Cardiac muscle cell (in vitro differentiated cells and primary cell): ENCODE measurements around the gene SLC30A4. TPM values are rescaled to one million over a fixed set of nuclear protein-coding genes. Genes with fewer than 3 reads are reported as not detected.

ENCODE experiments used
- DNase-seq, 2 donors: peaks; one replicate each; pipeline versions ENCODE4 v3.0.0 to v3.0.0-alpha.2; 2010 to 2017; ENCODE audit warnings: low read depth in 1 of 2, low spot score in 1 of 2
- H3K27ac ChIP-seq: fragments of 200-600 bp; sonication (generic); 2 replicates; pipeline ENCODE4 v1.5.1; 2016
- H3K27me3 ChIP-seq: fragments of 200-600 bp; sonication (generic); 2 replicates; pipeline ENCODE4 v1.6.0; 2016; ENCODE audit warnings: control low read depth
- H3K36me3 ChIP-seq: fragments of 200-600 bp; sonication (generic); 2 replicates; pipeline ENCODE4 v1.5.1; 2016; ENCODE audit warnings: control low read depth
- H3K4me1 ChIP-seq: fragments of 200-600 bp; sonication (generic); 2 replicates; pipeline ENCODE4 v1.8.1; 2017; ENCODE audit warnings: low read depth, mild to moderate bottlenecking, mixed run types
- H3K4me3 ChIP-seq: fragments of 200-600 bp; sonication (generic); 2 replicates; pipeline ENCODE4 v1.5.1; 2016; ENCODE audit warnings: mild to moderate bottlenecking
- H3K9me3 ChIP-seq: fragments of 200-600 bp; sonication (generic); 2 replicates; pipeline ENCODE4 v1.5.1; 2017; ENCODE audit warnings: low read depth, mild to moderate bottlenecking, control low read depth
- CTCF ChIP-seq: IDR thresholded peaks from 2 replicates; pipeline ENCODE4 v1.5.1; 2012; ENCODE audit warnings: low read depth, mild to moderate bottlenecking, low read length
- polyA plus RNA-seq: library from polyadenylated mRNA; unstranded; fragments of >200 nt; fragmentation: Nextera tagmentation; extraction: Ambion mirVana; gene quantifications from 2 replicates; pipeline ENCODE4 v1.2.1, GENCODE V29; 2016
- total RNA-seq: library from RNA; depleted of rRNA; stranded (reverse); fragments of >200 nt; gene quantifications from 2 replicates; pipeline ENCODE4 v1.2.3, GENCODE V29; 2016

The SLC30A4 gene
- total and polyA plus RNA-seq, 2 experiments from 2014 or later: 1.4 to 3.1 TPM

- no peaks in the 10 kb centered on the region for H3K9me3 ChIP-seq
- no peak overlapping the region for H3K27ac ChIP-seq
- H3K4me3 ChIP-seq: no peak overlapping the region
- no peaks in the 10 kb centered on the region for H3K4me1 ChIP-seq
- no peak for TF ChIP-seq CTCF
- no peak for DNase-seq
- peaks cover 3% of the 10 kb centered on the region for H3K27me3 ChIP-seq
- H3K36me3 ChIP-seq: no peaks in the 10 kb centered on the region
These were observed 41.4 kb downstream of the SLC30A4 start for GRCh38 chr15:45481135-45481534.

- no peak overlapping the region for H3K27ac ChIP-seq
- H3K9me3 ChIP-seq: no peaks in the 10 kb centered on the region
- H3K4me3 ChIP-seq: no peak overlapping the region
- no peaks in the 10 kb centered on the region for H3K36me3 ChIP-seq
- H3K4me1 ChIP-seq: no peaks in the 10 kb centered on the region
- no peak for TF ChIP-seq CTCF
- no peak for DNase-seq
- H3K27me3 ChIP-seq: peaks cover 7% of the 10 kb centered on the region
These were observed 46.1 kb downstream of the SLC30A4 start for GRCh38 chr15:45476410-45476809.

- Histone ChIP-seq H3K27ac (no peak overlapping the region), H3K4me3 (no peak overlapping the region)
- no peak for TF ChIP-seq CTCF
These were observed 47.8 kb downstream of the SLC30A4 start for GRCh38 chr15:45474799-45475198.

GRCh38 chr15:45473068-45473467, 49.5 kb downstream of the SLC30A4 start:
- no peaks in the 10 kb centered on the region for H3K4me1 ChIP-seq
- no peak for DNase-seq
- peaks cover 7% of the 10 kb centered on the region for H3K27me3 ChIP-seq
- no peaks in the 10 kb centered on the region for H3K9me3 ChIP-seq
- no peaks in the 10 kb centered on the region for H3K36me3 ChIP-seq
- no peak overlapping the region for H3K27ac ChIP-seq
- H3K4me3 ChIP-seq: no peak overlapping the region
- no peak for TF ChIP-seq CTCF

More at GRCh38 chr15:45474799-45475198, 47.8 kb downstream of the SLC30A4 start:
- no peak for DNase-seq
- Histone ChIP-seq H3K27me3 (peaks cover 7% of the 10 kb centered on the region), H3K4me1 (no peaks in the 10 kb centered on the region), H3K36me3 (no peaks in the 10 kb centered on the region), H3K9me3 (no peaks in the 10 kb centered on the region)

GRCh38 chr15:45471151-45471550, 51.4 kb downstream of the SLC30A4 start:
- Histone ChIP-seq H3K36me3 (no peaks in the 10 kb centered on the region), H3K4me1 (no peaks in the 10 kb centered on the region), H3K27me3 (peaks cover 4% of the 10 kb centered on the region), H3K27ac (no peak overlapping the region), H3K4me3 (no peak overlapping the region), H3K9me3 (no peaks in the 10 kb centered on the region)
- DNase-seq: no peak
- TF ChIP-seq CTCF: no peak

GRCh38 chr15:45469441-45469840, 53.1 kb downstream of the SLC30A4 start:
- Histone ChIP-seq H3K27me3 (no peaks in the 10 kb centered on the region), H3K4me1 (no peaks in the 10 kb centered on the region), H3K27ac (no peak overlapping the region), H3K36me3 (no peaks in the 10 kb centered on the region), H3K4me3 (no peak overlapping the region), H3K9me3 (no peaks in the 10 kb centered on the region)
- no peak for DNase-seq
- no peak for TF ChIP-seq CTCF
